Heart left ventricle (tissue), 13 donors: ENCODE measurements around the gene RAI1.

Experiments used
- POLR2A ChIP-seq, 2 donors: fragments of 450-650 bp; IDR thresholded peaks; one replicate each; pipeline ENCODE4 v1.6.1; 2017; ENCODE audit warnings: antibody characterized with exemption in 2 of 2, mild to moderate bottlenecking in 2 of 2, moderate library complexity in 2 of 2
- TF ChIP-seq, protein P1 (sequence below), 12 donors: fragments of 200-600 bp; sonication (generic) in 4 of 12; IDR thresholded peaks; one replicate each; pipeline versions ENCODE4 v1.5.0 to v1.8.0; 2018 to 2022; ENCODE audit warnings: antibody characterized with exemption in 12 of 12, mild to moderate bottlenecking in 5 of 12
- donor health status: ischemic (EF 13 %, LVEDD 7.1; RV severe dilation, severe dysfunction).
- donor health status: DM: no; HTN: yes; CAD: no.
- donor health status: DM: no; HTN: no; CAD: no.
- donor health status: ischemic (EF 25% LVEDD 6.9; RV normal size, moderate dysfunction).
- donor health status: ischemic (EF 25% LVEDD 5.7; RV mildly dilated, moderate dysfunction).
- donor health status: ischemic (EF 35%, LVEDD 5.7; RV mildly dilated, moderate dysfunction).
- donor health status: nonischemic (EF 11% LVEDD 7.7; RV severe dilation, severe dysfunction).
- donor health status: DM: yes; HTN: yes; CAD: no.
- donor health status: PGD.
- donor health status: ischemic (EF 29% LVEDD 5.4; RV normal size, mild dysfunction).
- donor health status: nonischemic (EF 23%, LVEDD 6.1; RV moderate dilation, normal function).

DNA sequence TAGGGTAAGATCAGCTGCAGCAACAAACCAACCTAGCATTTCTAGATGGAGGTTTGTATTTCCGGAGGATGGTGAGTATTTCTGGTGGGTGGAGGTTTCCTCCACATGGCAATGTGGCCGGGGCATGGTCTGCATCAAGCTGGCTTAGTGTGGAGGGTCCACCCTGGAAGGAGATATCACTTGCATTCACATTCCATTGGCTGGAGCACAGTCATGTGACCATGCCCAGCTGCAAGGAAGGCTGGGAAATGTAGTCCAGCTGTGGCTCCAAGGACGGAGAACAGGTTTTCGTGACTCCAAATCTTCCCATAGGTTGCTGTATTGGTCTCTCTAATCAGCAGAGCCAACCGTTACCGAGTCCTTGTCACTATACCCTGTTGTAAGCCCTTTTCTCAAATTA lies 68.7 kb downstream of the RAI1 start:
- no peak for TF ChIP-seq POLR2A (IDR thresholded peaks at IDR 0.05)
- TF ChIP-seq, protein P1, sequence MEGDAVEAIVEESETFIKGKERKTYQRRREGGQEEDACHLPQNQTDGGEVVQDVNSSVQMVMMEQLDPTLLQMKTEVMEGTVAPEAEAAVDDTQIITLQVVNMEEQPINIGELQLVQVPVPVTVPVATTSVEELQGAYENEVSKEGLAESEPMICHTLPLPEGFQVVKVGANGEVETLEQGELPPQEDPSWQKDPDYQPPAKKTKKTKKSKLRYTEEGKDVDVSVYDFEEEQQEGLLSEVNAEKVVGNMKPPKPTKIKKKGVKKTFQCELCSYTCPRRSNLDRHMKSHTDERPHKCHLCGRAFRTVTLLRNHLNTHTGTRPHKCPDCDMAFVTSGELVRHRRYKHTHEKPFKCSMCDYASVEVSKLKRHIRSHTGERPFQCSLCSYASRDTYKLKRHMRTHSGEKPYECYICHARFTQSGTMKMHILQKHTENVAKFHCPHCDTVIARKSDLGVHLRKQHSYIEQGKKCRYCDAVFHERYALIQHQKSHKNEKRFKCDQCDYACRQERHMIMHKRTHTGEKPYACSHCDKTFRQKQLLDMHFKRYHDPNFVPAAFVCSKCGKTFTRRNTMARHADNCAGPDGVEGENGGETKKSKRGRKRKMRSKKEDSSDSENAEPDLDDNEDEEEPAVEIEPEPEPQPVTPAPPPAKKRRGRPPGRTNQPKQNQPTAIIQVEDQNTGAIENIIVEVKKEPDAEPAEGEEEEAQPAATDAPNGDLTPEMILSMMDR (IDR thresholded peaks at IDR 0.05) = no peak
